ENCODE results near the gene IL17RC. TPM values are rescaled to one million over a fixed set of nuclear protein-coding genes. Genes with fewer than 3 reads are reported as not detected.
"Not testable (repeated sequence)": the region's sequence is repeated elsewhere in the genome, so short reads cannot be mapped to it uniquely, and the experiment has no call there.

The IL17RC gene
- total RNA-seq, 2 donors from 2014 or later: 0.41 to 0.93 TPM

DNA sequence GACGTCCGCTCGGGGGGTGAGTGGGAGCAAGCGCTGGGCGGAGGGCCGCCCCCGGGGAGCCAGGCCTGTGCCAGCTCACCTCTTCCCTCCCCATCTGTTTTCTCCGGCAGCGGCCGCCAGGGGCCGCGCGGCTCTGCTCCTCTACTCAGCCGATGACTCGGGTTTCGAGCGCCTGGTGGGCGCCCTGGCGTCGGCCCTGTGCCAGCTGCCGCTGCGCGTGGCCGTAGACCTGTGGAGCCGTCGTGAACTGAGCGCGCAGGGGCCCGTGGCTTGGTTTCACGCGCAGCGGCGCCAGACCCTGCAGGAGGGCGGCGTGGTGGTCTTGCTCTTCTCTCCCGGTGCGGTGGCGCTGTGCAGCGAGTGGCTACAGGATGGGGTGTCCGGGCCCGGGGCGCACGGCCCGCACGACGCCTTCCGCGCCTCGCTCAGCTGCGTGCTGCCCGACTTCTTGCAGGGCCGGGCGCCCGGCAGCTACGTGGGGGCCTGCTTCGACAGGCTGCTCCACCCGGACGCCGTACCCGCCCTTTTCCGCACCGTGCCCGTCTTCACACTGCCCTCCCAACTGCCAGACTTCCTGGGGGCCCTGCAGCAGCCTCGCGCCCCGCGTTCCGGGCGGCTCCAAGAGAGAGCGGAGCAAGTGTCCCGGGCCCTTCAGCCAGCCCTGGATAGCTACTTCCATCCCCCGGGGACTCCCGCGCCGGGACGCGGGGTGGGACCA is 16.1 kb downstream of the IL17RC start:
- Mint-ChIP-seq H3K4me1 (ENCODE audit: low read depth) (peaks cover 34% of the 10 kb centered on the region), H3K4me3 (peak overlapping the region; percentile 95 to 99), H3K36me3 (ENCODE audit: insufficient read depth in 2 of 2) (peaks cover 0 to 3% of the 10 kb centered on the region in 2 donors), H3K27me3 (ENCODE audit: low read depth) (no peaks in the 10 kb centered on the region), H3K27ac (peak overlapping the region; percentile 98), H3K9me3 (no peaks in the 10 kb centered on the region)
- DNase-seq: peak; percentile 90 to 91
- peak; percentile 83 for ATAC-seq (replicated peaks in 1 of 2)

DNA sequence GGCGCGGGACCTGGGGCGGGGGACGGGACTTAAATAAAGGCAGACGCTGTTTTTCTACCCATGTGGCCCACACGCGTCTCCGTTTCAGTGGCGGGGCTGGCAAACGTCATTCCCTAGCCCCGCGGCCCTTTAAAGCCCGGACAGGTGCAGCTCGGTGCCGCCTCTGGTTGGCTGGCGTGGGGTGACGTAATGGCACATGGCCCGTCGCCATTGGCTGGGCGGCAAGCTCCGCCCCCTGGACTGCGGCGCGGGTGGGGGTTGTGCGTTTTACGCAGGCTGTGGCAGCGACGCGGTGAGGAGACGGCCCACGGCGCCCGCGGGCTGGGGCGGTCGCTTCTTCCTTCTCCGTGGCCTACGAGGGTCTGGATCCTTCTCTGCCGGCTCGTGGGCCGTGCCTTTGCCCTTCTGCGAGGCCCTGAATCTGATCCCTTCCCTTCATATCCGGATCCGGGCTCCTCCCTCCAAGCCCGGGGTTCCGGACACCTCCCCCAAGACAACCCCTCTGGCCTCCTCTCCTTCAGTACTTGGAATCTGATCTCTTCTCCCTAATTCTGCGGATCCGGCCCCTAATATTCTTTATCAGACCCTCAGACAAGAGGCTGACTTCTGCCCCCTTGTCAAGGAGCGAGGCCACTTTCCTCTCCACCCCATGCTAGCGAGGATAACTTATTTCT is 16.8 kb downstream of the IL17RC start, which contains the start of gene CRELD1:
Gene CRELD1 (plus strand): TSS at position 274 of the 674 bp plus-strand sequence. CDS start 605 bp downstream, outside the sequence.
- H3K27me3 Mint-ChIP-seq (ENCODE audit: low read depth): no peaks in the 10 kb centered on the region
- DNase-seq: peak; percentile 98
- H3K36me3 Mint-ChIP-seq (ENCODE audit: insufficient read depth in 2 of 2): peaks cover 0 to 3% of the 10 kb centered on the region in 2 donors
- H3K4me1 Mint-ChIP-seq (ENCODE audit: low read depth): peaks cover 34% of the 10 kb centered on the region
- peak within 1 kb of the TSS; percentile 98 for H3K27ac Mint-ChIP-seq
- ATAC-seq (replicated peaks in 1 of 2): peak; percentile 84 to 85
- H3K4me3 Mint-ChIP-seq: peak within 1 kb of the TSS; percentile 95 to 99
- H3K9me3 Mint-ChIP-seq: no peaks in the 10 kb centered on the region

DNA sequence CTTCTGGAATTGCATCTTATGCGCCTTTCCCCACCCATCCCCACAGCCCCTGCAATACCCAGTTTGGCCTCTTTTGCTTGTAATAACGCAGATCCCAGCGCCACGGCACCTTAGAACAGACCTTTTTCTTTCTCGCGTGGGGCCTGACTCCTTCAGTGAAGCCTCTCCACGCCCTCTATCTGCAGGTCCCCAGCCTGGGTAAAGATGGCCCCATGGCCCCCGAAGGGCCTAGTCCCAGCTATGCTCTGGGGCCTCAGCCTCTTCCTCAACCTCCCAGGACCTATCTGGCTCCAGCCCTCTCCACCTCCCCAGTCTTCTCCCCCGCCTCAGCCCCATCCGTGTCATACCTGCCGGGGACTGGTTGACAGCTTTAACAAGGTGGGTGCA is 17.3 kb downstream of the IL17RC start:
- ATAC-seq (replicated peaks in 1 of 2): no peak
- Mint-ChIP-seq H3K27ac (peak overlapping the region; percentile 97), H3K36me3 (ENCODE audit: insufficient read depth in 2 of 2) (peaks cover 0 to 3% of the 10 kb centered on the region in 2 donors), H3K4me1 (ENCODE audit: low read depth) (peaks cover 34% of the 10 kb centered on the region), H3K4me3 (peak overlapping the region; percentile 95 to 99), H3K27me3 (ENCODE audit: low read depth) (no peaks in the 10 kb centered on the region), H3K9me3 (no peaks in the 10 kb centered on the region)
- DNase-seq: no peak

DNA sequence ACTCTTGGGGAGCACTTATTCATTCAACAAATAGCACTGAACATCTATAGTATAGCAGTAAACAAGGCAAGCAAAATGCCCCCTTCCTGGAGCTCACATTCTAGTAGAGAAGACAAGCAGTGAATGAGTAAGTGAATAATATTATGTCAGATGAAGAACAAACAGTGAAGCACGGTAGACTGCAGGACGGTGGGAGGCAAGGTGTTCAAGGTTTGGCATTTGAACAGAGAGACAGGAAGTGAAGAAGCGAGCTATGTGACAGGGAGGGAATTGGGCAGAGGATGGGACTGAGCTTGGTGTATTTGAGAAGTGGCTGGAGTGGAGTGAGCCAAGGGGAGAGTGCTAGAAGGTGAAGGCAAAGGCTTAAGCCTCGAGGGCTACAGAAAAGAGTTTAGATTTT is 18.1 kb downstream of the IL17RC start:
- H3K4me1 Mint-ChIP-seq (ENCODE audit: low read depth): peaks cover 34% of the 10 kb centered on the region
- no peaks in the 10 kb centered on the region for H3K9me3 Mint-ChIP-seq
- ATAC-seq (replicated peaks in 1 of 2) (no peak), DNase-seq (no peak)
- peak overlapping the region; percentile 16 for H3K27ac Mint-ChIP-seq
- no peaks in the 10 kb centered on the region for H3K27me3 Mint-ChIP-seq (ENCODE audit: low read depth)
- peaks cover 0 to 3% of the 10 kb centered on the region in 2 donors for H3K36me3 Mint-ChIP-seq (ENCODE audit: insufficient read depth in 2 of 2)
- H3K4me3 Mint-ChIP-seq: peak overlapping the region; percentile 95 to 99

DNA sequence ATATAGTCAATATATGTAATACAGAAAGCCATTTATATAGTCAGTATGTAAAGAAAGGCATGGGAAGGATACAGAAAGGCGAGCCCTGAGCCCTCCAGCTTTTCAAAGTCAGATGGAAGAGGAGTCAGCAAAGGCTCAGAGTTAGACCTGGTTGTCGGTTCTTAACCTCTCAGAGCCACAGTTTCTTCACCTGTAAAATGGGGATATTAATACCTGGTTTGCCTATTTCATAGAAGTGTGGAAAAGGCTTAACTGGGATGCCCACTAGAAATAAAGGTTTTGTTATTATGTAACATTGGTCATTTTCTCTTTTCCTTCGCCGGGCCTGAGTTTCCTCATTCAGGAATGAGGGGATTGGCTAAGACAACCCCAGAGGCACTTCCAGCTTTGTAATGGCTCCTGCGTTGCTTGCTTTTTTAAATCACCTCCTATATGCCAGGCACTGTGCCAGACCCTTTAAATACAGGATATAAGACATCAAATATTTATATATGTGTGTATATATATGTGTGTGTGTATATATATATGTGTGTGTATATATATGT is 19.1 kb downstream of the IL17RC start:
- H3K9me3 Mint-ChIP-seq: no peaks in the 10 kb centered on the region
- no peak for ATAC-seq (replicated peaks in 1 of 2)
- H3K27me3 Mint-ChIP-seq (ENCODE audit: low read depth): no peaks in the 10 kb centered on the region
- DNase-seq: no peak
- peaks cover 0 to 3% of the 10 kb centered on the region in 2 donors for H3K36me3 Mint-ChIP-seq (ENCODE audit: insufficient read depth in 2 of 2)
- no peak overlapping the region for H3K4me3 Mint-ChIP-seq
- H3K4me1 Mint-ChIP-seq (ENCODE audit: low read depth): peaks cover 34% of the 10 kb centered on the region
- H3K27ac Mint-ChIP-seq: peak overlapping the region; percentile 16

DNA sequence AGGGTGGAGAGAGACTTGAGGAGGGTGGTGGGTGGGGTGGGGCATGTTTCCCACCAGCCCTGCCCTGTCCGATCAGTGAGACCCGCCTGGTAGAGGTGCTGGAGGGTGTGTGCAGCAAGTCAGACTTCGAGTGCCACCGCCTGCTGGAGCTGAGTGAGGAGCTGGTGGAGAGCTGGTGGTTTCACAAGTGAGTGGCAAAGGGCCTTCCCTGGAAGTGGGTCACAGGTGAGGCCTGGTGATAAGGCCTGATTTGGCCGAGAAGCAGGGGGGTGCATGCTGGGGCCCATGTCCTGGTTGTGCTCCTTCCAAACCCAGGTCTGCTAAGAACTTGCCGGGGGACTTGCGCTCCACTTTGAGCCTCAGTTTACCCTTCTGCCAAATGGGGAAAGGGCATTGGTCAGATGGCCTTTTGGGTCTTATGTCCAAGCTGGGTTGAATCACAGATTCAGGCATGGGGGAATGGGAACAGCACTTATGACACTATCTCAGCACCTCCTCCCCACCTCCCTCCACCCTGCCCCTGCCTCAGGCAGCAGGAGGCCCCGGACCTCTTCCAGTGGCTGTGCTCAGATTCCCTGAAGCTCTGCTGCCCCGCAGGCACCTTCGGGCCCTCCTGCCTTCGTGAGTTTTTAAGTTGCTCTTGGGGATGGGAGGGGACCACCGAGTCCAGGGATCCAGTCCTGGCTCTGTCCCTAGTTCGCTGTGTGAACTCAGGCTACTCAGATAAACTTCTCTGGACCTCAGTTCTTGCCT is 20.8 kb downstream of the IL17RC start:
- Mint-ChIP-seq H3K27me3 (ENCODE audit: low read depth) (no peaks in the 10 kb centered on the region), H3K36me3 (ENCODE audit: insufficient read depth in 2 of 2) (peaks cover 2 to 3% of the 10 kb centered on the region in 2 donors), H3K27ac (no peak overlapping the region), H3K4me1 (ENCODE audit: low read depth) (peaks cover 24% of the 10 kb centered on the region), H3K4me3 (no peak overlapping the region), H3K9me3 (no peaks in the 10 kb centered on the region)
- ATAC-seq (replicated peaks in 1 of 2) (no peak), DNase-seq (no peak)

DNA sequence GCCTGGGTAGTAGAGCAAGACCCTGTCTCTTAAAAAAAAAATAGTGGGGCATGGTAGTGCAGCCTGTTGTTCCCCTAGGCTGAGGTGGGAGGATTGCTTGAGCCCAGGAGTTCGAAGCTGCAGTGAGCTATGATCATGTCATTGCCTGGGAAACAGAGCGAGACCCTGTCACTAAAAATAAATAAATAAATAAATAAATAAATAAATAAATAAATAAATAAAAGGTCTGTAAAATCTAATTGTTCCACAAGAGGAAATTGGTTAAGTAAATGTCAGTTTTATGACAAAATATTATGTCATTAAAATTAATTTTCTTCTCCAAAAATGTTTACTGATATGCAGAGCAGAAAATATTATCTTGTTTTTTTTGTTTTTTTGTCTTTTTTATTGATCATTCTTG is 22.1 kb downstream of the IL17RC start:
- H3K4me3 Mint-ChIP-seq: no peak overlapping the region
- no peak for ATAC-seq (replicated peaks in 1 of 2)
- no peak for DNase-seq
- peak overlapping the region; percentile 25 for H3K27ac Mint-ChIP-seq
- H3K36me3 Mint-ChIP-seq (ENCODE audit: insufficient read depth in 2 of 2): peaks cover 2% of the 10 kb centered on the region in 2 donors
- H3K27me3 Mint-ChIP-seq (ENCODE audit: low read depth): no peaks in the 10 kb centered on the region
- H3K4me1 Mint-ChIP-seq (ENCODE audit: low read depth): peaks cover 20% of the 10 kb centered on the region
- H3K9me3 Mint-ChIP-seq: no peaks in the 10 kb centered on the region

DNA sequence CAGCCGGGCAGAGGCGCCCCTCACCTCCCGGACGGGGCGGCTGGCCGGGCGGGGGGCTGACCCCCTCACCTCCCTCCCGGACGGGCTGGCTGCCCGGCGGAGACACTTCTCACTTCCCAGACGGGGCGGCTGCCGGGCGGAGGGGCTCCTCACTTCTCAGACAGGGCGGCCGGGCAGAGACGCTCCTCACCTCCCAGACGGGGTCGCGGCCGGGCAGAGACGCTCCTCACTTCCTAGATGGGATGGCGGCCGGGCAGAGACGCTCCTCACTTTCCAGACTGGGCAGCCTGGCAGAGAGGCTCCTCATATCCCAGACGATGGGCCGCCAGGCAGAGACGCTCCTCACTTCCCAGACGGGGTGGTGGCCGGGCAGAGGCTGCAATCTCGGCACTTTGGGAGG is 23.0 kb downstream of the IL17RC start:
- H3K36me3 Mint-ChIP-seq (ENCODE audit: insufficient read depth in 2 of 2); H3K9me3 Mint-ChIP-seq; H3K4me3 Mint-ChIP-seq; H3K27me3 Mint-ChIP-seq (ENCODE audit: low read depth); ATAC-seq (replicated peaks in 1 of 2); DNase-seq; H3K27ac Mint-ChIP-seq: not testable (repeated sequence)
- peaks cover 11% of the 10 kb centered on the region for H3K4me1 Mint-ChIP-seq (ENCODE audit: low read depth)

DNA sequence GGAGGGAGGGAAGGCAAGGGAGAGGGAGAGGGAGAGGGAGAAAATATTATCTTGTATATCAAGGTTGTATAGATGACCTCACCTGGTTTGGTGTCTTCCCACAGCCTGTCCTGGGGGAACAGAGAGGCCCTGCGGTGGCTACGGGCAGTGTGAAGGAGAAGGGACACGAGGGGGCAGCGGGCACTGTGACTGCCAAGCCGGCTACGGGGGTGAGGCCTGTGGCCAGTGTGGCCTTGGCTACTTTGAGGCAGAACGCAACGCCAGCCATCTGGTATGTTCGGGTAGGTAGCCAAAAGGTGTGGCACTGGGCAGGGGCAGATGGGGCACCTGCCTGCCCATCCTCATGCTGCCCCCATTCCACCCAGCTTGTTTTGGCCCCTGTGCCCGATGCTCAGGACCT is 23.8 kb downstream of the IL17RC start:
- peaks cover 2% of the 10 kb centered on the region in 2 donors for H3K36me3 Mint-ChIP-seq (ENCODE audit: insufficient read depth in 2 of 2)
- ATAC-seq (replicated peaks in 1 of 2) (no peak), DNase-seq (no peak)
- no peak overlapping the region for H3K4me3 Mint-ChIP-seq
- no peaks in the 10 kb centered on the region for H3K27me3 Mint-ChIP-seq (ENCODE audit: low read depth)
- H3K4me1 Mint-ChIP-seq (ENCODE audit: low read depth): peaks cover 2% of the 10 kb centered on the region
- no peak overlapping the region for H3K27ac Mint-ChIP-seq
- H3K9me3 Mint-ChIP-seq: no peaks in the 10 kb centered on the region

DNA sequence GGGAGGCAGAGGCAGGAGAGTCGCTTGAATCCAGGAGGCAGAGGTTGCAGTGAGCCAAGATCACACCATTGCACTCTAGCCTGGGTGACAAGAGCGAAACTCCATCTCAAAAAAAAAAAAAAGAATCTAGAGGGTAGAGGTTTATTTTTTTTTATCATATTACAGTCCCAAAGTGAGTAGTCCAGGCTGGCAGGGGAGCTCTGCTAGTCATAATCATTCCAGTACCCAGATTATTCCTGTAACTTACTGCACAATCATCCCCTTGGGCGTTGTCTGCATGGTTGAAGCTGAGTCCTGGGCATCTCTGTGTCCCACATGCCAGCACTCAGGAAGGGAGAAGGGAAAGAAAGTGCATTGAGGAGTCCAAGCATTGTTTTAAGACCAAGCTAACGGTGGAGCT is 25.3 kb downstream of the IL17RC start:
- Mint-ChIP-seq H3K9me3 (no peaks in the 10 kb centered on the region), H3K4me1 (ENCODE audit: low read depth) (peaks cover 6% of the 10 kb centered on the region), H3K27ac (no peak overlapping the region), H3K4me3 (no peak overlapping the region), H3K27me3 (ENCODE audit: low read depth) (no peaks in the 10 kb centered on the region), H3K36me3 (ENCODE audit: insufficient read depth in 2 of 2) (peaks cover 2% of the 10 kb centered on the region in 2 donors)
- DNase-seq: no peak
- ATAC-seq (replicated peaks in 1 of 2): no peak

DNA sequence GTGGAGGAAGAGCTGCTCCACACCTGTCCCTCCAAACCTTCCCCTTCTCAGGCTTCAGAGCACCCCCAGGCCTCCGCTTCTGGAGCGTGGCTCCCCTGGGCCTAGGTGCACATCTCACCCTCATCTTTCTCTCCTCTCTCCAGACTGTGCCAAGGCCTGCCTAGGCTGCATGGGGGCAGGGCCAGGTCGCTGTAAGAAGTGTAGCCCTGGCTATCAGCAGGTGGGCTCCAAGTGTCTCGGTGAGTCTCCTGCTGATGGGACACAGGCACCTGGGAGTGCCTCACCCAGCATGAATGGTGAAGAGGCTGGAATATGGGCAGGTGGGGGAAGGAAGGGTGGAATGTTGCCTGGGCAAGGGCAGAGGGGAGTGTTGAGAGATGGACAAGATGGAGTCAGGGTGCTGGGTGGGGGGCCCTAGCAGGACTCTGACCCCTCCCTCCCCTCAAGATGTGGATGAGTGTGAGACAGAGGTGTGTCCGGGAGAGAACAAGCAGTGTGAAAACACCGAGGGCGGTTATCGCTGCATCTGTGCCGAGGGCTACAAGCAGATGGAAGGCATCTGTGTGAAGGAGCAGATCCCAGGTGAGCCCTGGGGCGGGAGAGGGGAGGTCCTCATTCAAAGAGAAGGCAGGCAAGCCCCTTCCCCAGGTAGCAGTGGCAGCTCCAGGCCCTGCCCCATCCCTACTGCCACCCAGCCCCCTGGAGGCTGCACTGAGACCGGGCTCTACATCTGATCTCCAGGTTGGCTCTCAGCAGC is 26.2 kb downstream of the IL17RC start:
- no peak for ATAC-seq (replicated peaks in 1 of 2)
- peaks cover 6% of the 10 kb centered on the region for H3K4me1 Mint-ChIP-seq (ENCODE audit: low read depth)
- H3K9me3 Mint-ChIP-seq: no peaks in the 10 kb centered on the region
- no peak overlapping the region for H3K4me3 Mint-ChIP-seq
- no peak for DNase-seq
- H3K27me3 Mint-ChIP-seq (ENCODE audit: low read depth): no peaks in the 10 kb centered on the region
- no peak overlapping the region for H3K27ac Mint-ChIP-seq
- H3K36me3 Mint-ChIP-seq (ENCODE audit: insufficient read depth in 2 of 2): peaks cover 2% of the 10 kb centered on the region in 2 donors

DNA sequence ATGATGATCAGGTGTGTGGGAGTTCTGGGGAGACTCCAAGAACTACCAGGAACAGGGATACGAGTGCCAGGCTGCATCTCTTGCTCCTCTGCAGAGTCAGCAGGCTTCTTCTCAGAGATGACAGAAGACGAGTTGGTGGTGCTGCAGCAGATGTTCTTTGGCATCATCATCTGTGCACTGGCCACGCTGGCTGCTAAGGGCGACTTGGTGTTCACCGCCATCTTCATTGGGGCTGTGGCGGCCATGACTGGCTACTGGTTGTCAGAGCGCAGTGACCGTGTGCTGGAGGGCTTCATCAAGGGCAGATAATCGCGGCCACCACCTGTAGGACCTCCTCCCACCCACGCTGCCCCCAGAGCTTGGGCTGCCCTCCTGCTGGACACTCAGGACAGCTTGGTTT is 27.4 kb downstream of the IL17RC start:
- no peaks in the 10 kb centered on the region for H3K27me3 Mint-ChIP-seq (ENCODE audit: low read depth)
- H3K4me3 Mint-ChIP-seq: no peak overlapping the region
- DNase-seq: no peak
- H3K27ac Mint-ChIP-seq: no peak overlapping the region
- H3K9me3 Mint-ChIP-seq: no peaks in the 10 kb centered on the region
- ATAC-seq (replicated peaks in 1 of 2): no peak
- peaks cover 6% of the 10 kb centered on the region for H3K4me1 Mint-ChIP-seq (ENCODE audit: low read depth)
- peaks cover 2% of the 10 kb centered on the region in 2 donors for H3K36me3 Mint-ChIP-seq (ENCODE audit: insufficient read depth in 2 of 2)

Data from activated T-cell treated with anti-CD3 and anti-CD28 coated beads, Interleukin-2, amount 50 U/mL, for 72 hours (primary cell).